DOHH2 (cell line): ENCODE data around the gene GTF2F2.

ENCODE experiments used
- CTCF ChIP-seq: fragments of 200-600 bp; sonication (generic); IDR thresholded peaks from one replicate; pipeline ENCODE4 v1.5.1; 2014; ENCODE audit warnings: antibody characterized with exemption, mild to moderate bottlenecking, low read depth, low read length; ENCODE audit not compliant: poor library complexity, severe bottlenecking
- EZH2phosphoT487 ChIP-seq: fragments of 200-600 bp; sonication (generic); IDR thresholded peaks from 2 replicates; pipeline ENCODE4 v1.6.1; 2017; ENCODE audit warnings: borderline replicate concordance, mild to moderate bottlenecking, antibody characterized with exemption, low read length, moderate library complexity, mixed read lengths

- no peak for TF ChIP-seq CTCF
- no peak for TF ChIP-seq EZH2phosphoT487
Observed at GRCh38 chr13:45168555-45168930, 48.2 kb downstream of the GTF2F2 start.
